GM19467 (cell line): Measurements from ENCODE around the gene MB.
"Not testable (repeated sequence)": the region's sequence is repeated elsewhere in the genome, so short reads cannot be mapped to it uniquely, and the experiment has no call there.

Experiments
- ATAC-seq: cut with Tn5 transposase; IDR thresholded peaks from one replicate; pipeline ENCODE4 v1.9.1; 2021; ENCODE audit warnings: mild to moderate bottlenecking, moderate library complexity; ENCODE audit not compliant: unreplicated experiment

MB gene

GRCh38 chr22:35638001-35638400 is 20.9 kb upstream of the MB start:
- ATAC-seq, result no peak

GRCh38 chr22:35637254-35637653 is 20.1 kb upstream of the MB start:
- no peak for ATAC-seq

GRCh38 chr22:35634943-35635540 is 17.9 kb upstream of the MB start:
- no peak for ATAC-seq

- ATAC-seq, result no peak
Measured at GRCh38 chr22:35634015-35634414, 16.9 kb upstream of the MB start.

GRCh38 chr22:35633520-35633919 is 16.4 kb upstream of the MB start:
- ATAC-seq, result no peak

GRCh38 chr22:35632935-35633334 is 15.8 kb upstream of the MB start:
- no peak for ATAC-seq

GRCh38 chr22:35631597-35631996 is 14.5 kb upstream of the MB start:
- ATAC-seq, result no peak

- ATAC-seq, result no peak
Measured at GRCh38 chr22:35630891-35631290, 13.8 kb upstream of the MB start.

GRCh38 chr22:35630387-35630793 is 13.3 kb upstream of the MB start:
- no peak for ATAC-seq

- ATAC-seq, result no peak
Measured at GRCh38 chr22:35629406-35630216, 12.5 kb upstream of the MB start.

GRCh38 chr22:35628732-35629131 is 11.6 kb upstream of the MB start:
- ATAC-seq, result no peak

GRCh38 chr22:35627267-35628041 is 10.3 kb upstream of the MB start:
- no peak for ATAC-seq

GRCh38 chr22:35625763-35626432 is 8.8 kb upstream of the MB start:
- ATAC-seq, result no peak

- ATAC-seq, result no peak
Measured at GRCh38 chr22:35624547-35624946, 7.4 kb upstream of the MB start.

GRCh38 chr22:35623885-35624284 is 6.8 kb upstream of the MB start:
- not testable (repeated sequence) for ATAC-seq

- no peak for ATAC-seq
Measured at GRCh38 chr22:35622191-35622913, 5.2 kb upstream of the MB start.

GRCh38 chr22:35621451-35621850 is 4.3 kb upstream of the MB start:
- no peak for ATAC-seq

GRCh38 chr22:35620624-35621251 is 3.6 kb upstream of the MB start:
- ATAC-seq, result no peak

- no peak for ATAC-seq
Measured at GRCh38 chr22:35619336-35620094, 2.4 kb upstream of the MB start.
